Measurements from ENCODE around the gene TXNIP.

The TXNIP gene

DNA sequence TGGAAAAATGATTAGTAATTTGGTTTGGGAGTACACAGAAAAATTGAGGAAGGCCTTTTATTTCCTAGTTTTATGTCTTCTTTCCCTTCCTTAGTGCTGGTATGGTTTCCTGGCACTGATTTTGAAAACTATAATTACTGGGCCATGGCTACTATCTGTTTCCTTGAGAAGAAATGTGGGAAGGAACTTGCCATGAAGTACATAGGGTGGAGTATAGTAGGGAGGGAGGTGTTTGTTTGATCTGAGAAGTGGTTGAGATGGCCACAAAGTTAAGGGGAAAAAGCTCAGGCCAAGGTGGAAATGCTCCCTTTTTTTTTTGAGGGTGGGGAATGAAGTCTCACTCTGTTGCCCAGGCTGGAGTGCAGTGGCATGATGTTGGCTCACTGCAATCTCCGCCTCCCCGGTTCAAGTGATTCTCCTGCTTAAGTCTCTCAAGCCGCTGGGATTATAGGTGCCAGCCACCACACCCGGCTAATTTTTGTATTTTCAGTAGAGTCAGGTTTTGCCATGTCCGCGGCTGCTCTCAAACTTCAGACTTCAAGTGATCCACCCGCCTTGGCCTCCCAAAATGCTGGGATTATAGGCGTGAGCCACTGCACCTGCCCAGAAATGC is 13.9 kb upstream of the TXNIP start:
- no peak for DNase-seq

- DNase-seq: no peak
Observed at GRCh38 chr1:146007489-146008133, 11.2 kb upstream of the TXNIP start.

DNA sequence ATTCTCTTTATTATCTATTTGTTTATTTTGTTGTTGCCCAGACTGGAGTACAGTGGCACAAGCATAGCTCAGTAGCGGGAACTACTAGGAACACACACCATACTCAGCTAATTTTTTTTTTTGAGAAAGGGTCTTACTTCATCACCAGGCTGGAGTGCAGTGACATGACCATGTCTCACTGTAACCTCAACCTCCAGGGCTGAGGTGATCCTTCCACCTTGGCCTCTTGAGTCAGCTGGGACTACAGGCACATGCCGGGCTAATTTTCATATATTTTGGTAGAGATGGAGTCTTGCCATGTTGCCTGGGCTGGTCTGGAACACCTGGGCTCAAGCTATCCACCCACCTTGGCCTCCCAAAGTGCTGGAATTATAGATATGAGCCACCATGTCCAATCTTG is 5.3 kb upstream of the TXNIP start:
- no peak for DNase-seq

GRCh38 chr1:145999321-146000024 is 3.1 kb upstream of the TXNIP start:
- DNase-seq: no peak

DNA sequence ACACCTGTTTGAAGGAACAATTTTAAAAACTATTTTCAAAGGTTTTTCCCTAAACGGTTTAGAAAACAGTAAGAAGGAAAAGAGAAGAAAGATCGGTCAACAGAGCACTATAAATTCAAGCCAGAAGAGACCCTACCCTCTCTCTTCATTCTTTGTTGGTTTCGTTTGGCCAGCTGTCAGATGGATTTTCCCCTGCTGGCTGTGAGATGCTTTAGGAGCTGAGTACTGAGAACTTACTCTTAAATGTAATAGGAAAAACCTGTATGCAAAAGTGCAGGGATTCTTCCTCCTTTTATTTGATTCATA is 1.3 kb upstream of the TXNIP start:
- DNase-seq: peak in 1 of 2 experiments; percentile 48

- peak in 1 of 2 experiments; percentile 44 for DNase-seq
Observed at GRCh38 chr1:145997016-145997717, 788 bp upstream of the TXNIP start.

DNA sequence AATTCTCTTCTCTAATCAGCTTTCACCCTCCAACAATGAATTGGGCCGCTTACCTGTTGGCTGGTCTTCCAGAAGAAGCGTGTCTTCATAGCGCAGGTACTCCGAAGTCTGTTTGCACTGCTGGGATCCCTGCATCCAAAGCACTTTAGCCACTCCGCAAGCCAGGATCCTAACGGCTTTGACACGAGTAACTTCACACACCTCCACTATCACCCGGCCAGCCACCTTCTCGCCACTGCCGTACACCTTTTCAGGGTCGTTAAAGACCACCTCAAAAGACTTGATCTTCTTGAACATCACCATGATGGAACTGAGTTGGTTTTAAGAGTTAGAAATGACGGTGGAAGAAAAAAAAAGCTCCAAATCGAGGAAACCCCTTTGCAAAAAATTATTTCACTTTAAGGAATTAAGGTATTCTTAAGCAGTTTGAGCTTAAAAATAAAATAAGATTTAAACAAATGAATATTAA is 381 bp downstream of the TXNIP start:
- DNase-seq: peak in 1 of 2 experiments; percentile 16

DNA sequence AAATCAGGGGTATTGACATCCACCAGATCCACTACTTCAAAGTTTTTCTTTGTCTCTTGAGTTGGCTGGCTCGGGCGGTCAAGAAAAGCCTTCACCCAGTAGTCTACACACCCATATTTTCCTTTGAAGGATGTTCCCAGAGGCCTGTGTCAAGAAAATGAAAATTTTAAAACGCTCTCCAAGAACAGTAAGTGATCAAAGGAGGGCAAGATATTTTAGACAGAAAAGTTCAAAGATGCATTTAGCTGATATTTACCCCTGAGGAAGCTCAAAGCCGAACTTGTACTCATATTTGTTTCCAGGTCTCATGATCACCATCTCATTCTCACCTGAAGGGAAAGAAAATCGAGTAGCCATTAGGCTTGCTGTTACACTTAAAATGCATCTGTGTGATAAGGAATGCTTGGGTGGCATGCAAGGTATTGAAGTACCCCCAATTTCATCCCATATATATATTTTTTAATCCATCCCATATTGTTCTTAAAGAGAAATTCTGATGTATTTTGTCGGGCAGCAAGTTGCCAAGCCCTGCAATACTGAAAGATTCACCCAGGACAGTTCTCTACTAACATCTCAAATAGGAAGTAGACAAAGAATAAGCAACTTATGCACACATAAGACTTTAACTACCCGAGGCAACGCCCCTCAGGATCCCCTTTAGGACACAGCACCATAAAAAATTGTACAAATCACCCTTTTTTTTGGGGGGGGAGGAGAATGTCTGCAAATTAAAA is 1.1 kb downstream of the TXNIP start:
- DNase-seq: no peak

GRCh38 chr1:145994391-145995120 is 1.8 kb downstream of the TXNIP start:
- DNase-seq: no peak

GRCh38 chr1:145993618-145994390 is 2.6 kb downstream of the TXNIP start:
- no peak for DNase-seq

DNA sequence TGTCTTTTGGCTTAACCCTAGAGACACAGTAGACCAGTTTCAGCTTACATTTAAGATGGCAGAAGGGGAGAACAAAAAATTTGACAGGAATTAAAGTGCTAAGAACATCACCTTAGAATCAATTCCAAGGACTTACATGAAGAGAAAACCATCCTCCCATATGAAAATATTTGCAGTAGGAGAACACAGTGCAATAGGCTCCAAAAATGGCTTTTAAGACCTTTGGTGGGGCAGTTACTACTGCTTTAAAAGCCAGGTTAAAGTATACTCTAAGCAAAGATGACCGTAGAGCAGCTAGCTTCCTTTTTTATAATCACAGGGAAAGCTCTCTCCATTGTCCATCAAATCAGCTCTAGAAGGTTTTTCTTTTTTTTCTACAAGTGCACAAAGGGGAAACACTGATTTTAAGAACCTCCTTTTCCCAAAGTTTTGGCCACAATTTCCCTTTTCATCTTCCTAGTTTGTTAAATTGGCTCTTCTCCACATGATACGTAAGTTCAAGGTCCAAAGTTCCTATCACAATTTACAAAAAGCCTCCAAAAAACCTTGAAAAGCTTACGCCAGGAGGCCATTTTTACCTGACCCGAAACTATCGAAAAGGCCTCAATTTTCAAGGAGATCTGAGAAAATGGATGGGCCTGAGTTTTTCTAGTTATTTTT is 3.3 kb downstream of the TXNIP start:
- no peak for DNase-seq

- DNase-seq: no peak
Observed at GRCh38 chr1:145992502-145992936, 3.9 kb downstream of the TXNIP start.

DNA sequence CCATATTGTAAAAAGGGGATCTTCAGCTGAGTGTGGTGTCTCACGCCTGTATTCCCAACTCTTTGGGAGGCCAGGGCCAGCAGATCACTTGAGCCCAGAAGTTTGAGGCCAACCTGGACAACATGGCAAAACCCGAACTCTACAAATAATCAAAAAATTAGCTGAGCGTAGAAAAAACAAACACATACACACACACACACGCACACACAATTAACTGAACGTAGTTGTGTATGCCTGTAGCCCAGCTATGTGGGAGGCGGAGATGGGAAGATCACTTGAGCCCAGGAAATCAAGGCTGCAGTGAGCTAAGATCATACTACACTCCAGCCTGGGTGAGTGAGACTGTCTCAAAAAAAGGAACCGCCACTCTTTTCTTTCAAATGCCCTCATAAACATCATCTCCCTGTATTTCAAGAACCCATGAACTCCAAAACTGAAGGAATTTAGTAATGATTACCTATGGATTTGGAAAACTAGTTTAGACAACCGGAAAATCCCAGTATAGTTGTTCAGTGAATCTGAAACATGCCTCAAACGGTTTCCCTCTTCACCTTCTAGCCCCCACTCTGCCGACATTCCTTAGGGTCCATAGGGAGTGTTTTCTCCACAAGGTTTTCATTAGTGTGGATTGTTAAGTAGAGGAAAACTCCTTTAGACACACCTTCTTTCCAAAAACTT is 4.5 kb downstream of the TXNIP start:
- DNase-seq: peak in 1 of 2 experiments; percentile 22

DNA sequence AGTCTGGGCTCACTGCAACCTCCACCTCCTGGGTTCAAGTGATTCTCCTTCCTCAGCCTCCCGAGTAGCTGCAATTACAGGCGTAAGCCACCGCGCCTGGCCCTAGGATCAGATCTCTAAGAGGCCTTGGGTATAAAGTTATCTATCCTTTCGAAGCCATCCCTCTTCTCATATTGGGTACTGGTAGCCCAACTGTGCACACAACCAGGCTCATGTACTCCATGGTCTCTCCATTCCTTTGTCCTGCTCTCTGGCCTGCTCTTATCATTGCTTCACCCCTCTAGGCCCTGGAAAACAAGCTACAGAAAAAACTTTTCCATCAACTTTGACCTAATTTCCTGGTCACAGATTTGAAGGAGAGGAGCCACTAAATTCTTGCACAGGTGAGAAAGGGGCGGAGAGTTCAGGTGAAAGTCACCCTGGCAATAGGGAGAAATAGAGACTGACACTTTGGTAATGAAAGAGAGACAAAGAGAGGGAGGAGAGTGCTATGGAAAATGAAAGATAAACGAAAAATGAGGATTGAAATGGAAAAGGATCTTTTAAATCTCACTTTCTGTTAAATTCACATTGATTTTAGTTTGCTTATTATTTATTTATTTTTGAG is 6.0 kb downstream of the TXNIP start:
- peak in 1 of 2 experiments; percentile 9 for DNase-seq

DNA sequence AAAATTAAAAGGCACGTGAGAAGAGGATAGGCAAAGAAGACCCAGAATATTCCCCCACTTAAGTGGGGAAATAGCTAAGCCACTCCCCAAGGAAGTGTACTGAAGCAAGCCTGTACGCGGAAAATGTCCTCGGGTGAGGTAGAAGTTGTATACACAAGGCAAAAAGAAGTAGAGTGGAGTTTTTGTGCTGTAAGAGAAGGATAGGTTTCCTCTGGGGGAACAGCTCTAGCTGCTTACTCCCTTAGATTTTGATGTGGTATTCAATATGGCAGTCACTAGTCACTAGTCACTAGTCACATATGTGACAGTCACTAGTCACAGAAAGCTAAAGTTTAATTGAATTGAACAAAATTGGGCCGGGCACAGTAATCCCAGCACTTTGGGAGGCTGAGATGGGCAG is 7.6 kb downstream of the TXNIP start:
- DNase-seq: no peak

DNA sequence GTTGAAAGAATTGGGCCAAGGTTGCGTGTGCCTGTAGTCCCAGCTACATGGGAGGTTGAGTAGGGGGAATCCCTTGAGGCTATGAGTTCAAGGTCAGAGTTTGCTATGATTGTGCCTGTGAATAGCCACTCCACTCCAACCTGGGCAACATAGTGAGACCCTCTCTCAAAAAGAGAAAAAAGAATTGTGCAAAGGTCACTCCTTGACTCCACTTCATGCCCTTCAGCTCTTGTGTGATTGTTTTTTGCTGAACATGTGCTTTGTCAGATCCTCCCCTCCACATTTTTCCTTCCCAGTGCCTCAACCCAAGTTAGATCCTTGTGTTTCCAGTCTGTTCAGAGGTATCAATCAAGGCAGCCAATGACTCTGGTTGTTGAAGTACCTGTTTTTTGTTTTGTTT is 8.5 kb downstream of the TXNIP start:
- DNase-seq: no peak

- no peak for DNase-seq
Observed at GRCh38 chr1:145986551-145986950, 9.8 kb downstream of the TXNIP start.

- peak; percentile 17 to 64 for DNase-seq
Observed at GRCh38 chr1:145985502-145986439, 10.6 kb downstream of the TXNIP start.

DNA sequence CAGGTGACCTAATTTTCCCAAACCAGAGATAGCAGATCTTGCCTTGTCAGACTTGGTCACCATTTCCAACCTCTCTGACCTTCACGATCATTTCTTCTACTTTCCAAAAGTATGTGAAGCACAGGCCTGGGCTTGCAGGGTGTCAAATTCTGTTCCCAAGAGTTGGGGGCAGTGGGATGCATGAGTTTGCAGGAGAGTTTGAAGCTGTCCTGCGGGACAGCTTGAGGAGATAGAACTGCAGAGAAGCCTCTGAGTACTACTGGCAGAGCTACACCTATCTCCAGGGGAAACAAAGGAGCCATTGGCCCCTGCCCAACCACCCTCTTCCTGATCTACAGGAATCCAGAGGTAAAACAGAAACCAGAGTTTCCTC is 11.3 kb downstream of the TXNIP start:
- DNase-seq: no peak
